HG03354 (cell line): ENCODE results near the gene RSPO4.

Experiments
- ATAC-seq: cut with Tn5 transposase; IDR thresholded peaks from one replicate; pipeline ENCODE4 v1.9.1; 2021; ENCODE audit warnings: mild to moderate bottlenecking; ENCODE audit not compliant: unreplicated experiment, poor library complexity, severe bottlenecking

The RSPO4 gene

GRCh38 chr20:949717-950116 lies 52.4 kb downstream of the RSPO4 start:
- no peak for ATAC-seq

GRCh38 chr20:946826-947225 lies 55.3 kb downstream of the RSPO4 start:
- no peak for ATAC-seq

- ATAC-seq: no peak
Measured at GRCh38 chr20:945841-946240, 56.3 kb downstream of the RSPO4 start.

GRCh38 chr20:944774-945410 lies 57.2 kb downstream of the RSPO4 start:
- ATAC-seq: no peak

GRCh38 chr20:944148-944547 lies 58.0 kb downstream of the RSPO4 start:
- no peak for ATAC-seq

GRCh38 chr20:942611-943010 lies 59.5 kb downstream of the RSPO4 start:
- no peak for ATAC-seq

GRCh38 chr20:940926-941325 lies 61.2 kb downstream of the RSPO4 start:
- ATAC-seq: no peak

- no peak for ATAC-seq
Measured at GRCh38 chr20:939606-940005, 62.5 kb downstream of the RSPO4 start.

- no peak for ATAC-seq
Measured at GRCh38 chr20:934186-934840, 67.8 kb downstream of the RSPO4 start.

GRCh38 chr20:933029-933428 lies 69.1 kb downstream of the RSPO4 start:
- ATAC-seq: no peak

GRCh38 chr20:931401-931800 lies 70.7 kb downstream of the RSPO4 start:
- ATAC-seq: no peak

GRCh38 chr20:926670-927069 lies 75.4 kb downstream of the RSPO4 start:
- no peak for ATAC-seq

GRCh38 chr20:925516-925915 lies 76.6 kb downstream of the RSPO4 start:
- ATAC-seq: no peak

- ATAC-seq: no peak
Measured at GRCh38 chr20:924639-925038, 77.5 kb downstream of the RSPO4 start.

- ATAC-seq: no peak
Measured at GRCh38 chr20:922781-923180, 79.3 kb downstream of the RSPO4 start.

GRCh38 chr20:921068-921467 lies 81.0 kb downstream of the RSPO4 start:
- ATAC-seq: no peak

GRCh38 chr20:920311-920710 lies 81.8 kb downstream of the RSPO4 start:
- no peak for ATAC-seq

- ATAC-seq: no peak
Measured at GRCh38 chr20:919491-919916, 82.6 kb downstream of the RSPO4 start.

GRCh38 chr20:917416-917815 lies 84.7 kb downstream of the RSPO4 start:
- ATAC-seq: no peak

GRCh38 chr20:916825-917224 lies 85.3 kb downstream of the RSPO4 start:
- no peak for ATAC-seq

- ATAC-seq: no peak
Measured at GRCh38 chr20:916125-916799, 85.8 kb downstream of the RSPO4 start, which contains the start of gene ANGPT4. ANGPT4 (minus strand) TSS chr20:916334; CDS start chr20:916214, 120 bp downstream.
